GM19193 (cell line): Measurements from ENCODE around the gene AUNIP.

Source experiments
- POLR2A ChIP-seq: IDR thresholded peaks from 4 replicates; pipeline ENCODE4 v1.6.1; 2011; ENCODE audit not compliant: insufficient read depth, insufficient read length; ENCODE audit errors: extremely low read depth

Gene AUNIP

GRCh38 chr1:25858906-25859789 lies at the start of gene AUNIP:
AUNIP (minus strand) TSS chr1:25859457; CDS start chr1:25859357, 100 bp downstream.
- peak; percentile 89 for TF ChIP-seq POLR2A

- no peak for TF ChIP-seq POLR2A
Measured at GRCh38 chr1:25909040-25909439, 49.8 kb upstream of the AUNIP start.

GRCh38 chr1:25908161-25908560 lies 48.9 kb upstream of the AUNIP start:
- TF ChIP-seq POLR2A, result no peak

GRCh38 chr1:25907601-25908000 lies 48.3 kb upstream of the AUNIP start:
- no peak for TF ChIP-seq POLR2A

- TF ChIP-seq POLR2A, result no peak
Measured at GRCh38 chr1:25906644-25907300, 47.5 kb upstream of the AUNIP start.

- TF ChIP-seq POLR2A, result peak; percentile 94
Measured at GRCh38 chr1:25905680-25906643, 46.7 kb upstream of the AUNIP start, which contains the start of gene STMN1. STMN1 (minus strand) TSS chr1:25906419; CDS start chr1:25904676, 1,743 bp downstream.

- no peak for TF ChIP-seq POLR2A
Measured at GRCh38 chr1:25904943-25905679, 45.9 kb upstream of the AUNIP start.

- no peak for TF ChIP-seq POLR2A
Measured at GRCh38 chr1:25903986-25904385, 44.7 kb upstream of the AUNIP start.

GRCh38 chr1:25902462-25902861 lies 43.2 kb upstream of the AUNIP start:
- no peak for TF ChIP-seq POLR2A

GRCh38 chr1:25900219-25900618 lies 41.0 kb upstream of the AUNIP start:
- no peak for TF ChIP-seq POLR2A

GRCh38 chr1:25899792-25900191 lies 40.5 kb upstream of the AUNIP start:
- no peak for TF ChIP-seq POLR2A

GRCh38 chr1:25898223-25899015 lies 39.2 kb upstream of the AUNIP start:
- no peak for TF ChIP-seq POLR2A

GRCh38 chr1:25897754-25898153 lies 38.5 kb upstream of the AUNIP start:
- no peak for TF ChIP-seq POLR2A

GRCh38 chr1:25896266-25896665 lies 37.0 kb upstream of the AUNIP start:
- no peak for TF ChIP-seq POLR2A

- no peak for TF ChIP-seq POLR2A
Measured at GRCh38 chr1:25895365-25895990, 36.2 kb upstream of the AUNIP start.
